Karpas-422 (cell line): ENCODE data around the gene FAM131C. TPM values are rescaled to one million over a fixed set of nuclear protein-coding genes. Genes with fewer than 3 reads are reported as not detected.

Experiments used
- DNase-seq: peaks from one replicate; pipeline ENCODE4 v3.0.0-alpha.2; 2015
- H2AFZ ChIP-seq: fragments of 200-600 bp; sonication (generic); 2 replicates; pipeline ENCODE4 v1.6.1; 2014; ENCODE audit warnings: antibody characterized with exemption, low read length, mixed read lengths
- H3K27ac ChIP-seq: fragments of 200-600 bp; sonication (generic); 2 replicates; pipeline ENCODE4 v1.5.1; 2014; ENCODE audit warnings: mild to moderate bottlenecking, low read length, moderate library complexity
- H3K27me3 ChIP-seq: fragments of 200-600 bp; sonication (generic); 2 replicates; pipeline ENCODE4 v1.6.1; 2014; ENCODE audit warnings: low read length, mixed read lengths
- H3K36me3 ChIP-seq: fragments of 200-600 bp; sonication (generic); 2 replicates; pipeline ENCODE4 v1.6.1; 2014; ENCODE audit warnings: low read length, mixed read lengths; ENCODE audit not compliant: insufficient read depth
- H3K4me1 ChIP-seq: fragments of 200-600 bp; sonication (generic); 2 replicates; pipeline ENCODE4 v1.6.1; 2014; ENCODE audit warnings: mild to moderate bottlenecking, low read length, mixed read lengths
- H3K4me2 ChIP-seq: fragments of 200-600 bp; sonication (generic); 2 replicates; pipeline ENCODE4 v1.6.1; 2014; ENCODE audit warnings: low read length, low read depth, mild to moderate bottlenecking; ENCODE audit not compliant: poor library complexity, severe bottlenecking
- H3K4me3 ChIP-seq: fragments of 200-600 bp; sonication (generic); 2 replicates; pipeline ENCODE4 v1.5.1; 2014; ENCODE audit warnings: mild to moderate bottlenecking, antibody characterized with exemption, low read length, mixed read lengths
- H3K79me2 ChIP-seq: fragments of 200-600 bp; sonication (generic); 2 replicates; pipeline ENCODE4 v1.6.1; 2014; ENCODE audit warnings: mild to moderate bottlenecking, low read length, mixed read lengths
- H3K9ac ChIP-seq: fragments of 200-600 bp; sonication (generic); 2 replicates; pipeline ENCODE4 v1.6.0; 2014; ENCODE audit warnings: low read length
- H3K9me2 ChIP-seq: fragments of 200-600 bp; sonication (generic), shearing (Covaris generic); replicated peaks from 2 replicates; pipeline ENCODE4 v1.6.0; 2014; ENCODE audit warnings: mild to moderate bottlenecking, low read length, moderate library complexity; ENCODE audit not compliant: insufficient read depth
- H3K9me3 ChIP-seq: fragments of 300-700, 200-600 bp; sonication (generic); 2 replicates; pipeline ENCODE4 v1.6.1; 2014; ENCODE audit warnings: low read length, mixed read lengths
- H4K20me1 ChIP-seq: fragments of 200-600 bp; sonication (generic); 2 replicates; pipeline ENCODE4 v1.6.1; 2014; ENCODE audit warnings: mild to moderate bottlenecking, antibody characterized with exemption, low read length, low read depth; ENCODE audit not compliant: insufficient read depth
- total RNA-seq: library from RNA; depleted of rRNA; stranded (reverse); fragments of >200 nt; shearing (Covaris generic); gene quantifications from 2 replicates; pipeline ENCODE4 v1.2.3, GENCODE V29; 2014; ENCODE audit warnings: low replicate concordance; rRNA removed

Gene FAM131C, protein sequence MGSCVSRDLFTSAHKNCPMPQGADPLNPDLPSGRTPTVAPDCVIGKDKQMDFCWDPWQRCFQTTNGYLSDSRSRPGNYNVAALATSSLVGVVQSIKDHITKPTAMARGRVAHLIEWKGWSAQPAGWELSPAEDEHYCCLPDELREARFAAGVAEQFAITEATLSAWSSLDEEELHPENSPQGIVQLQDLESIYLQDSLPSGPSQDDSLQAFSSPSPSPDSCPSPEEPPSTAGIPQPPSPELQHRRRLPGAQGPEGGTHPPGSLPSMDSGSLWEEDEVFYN
- not detected in 2 replicates for total RNA-seq

DNA sequence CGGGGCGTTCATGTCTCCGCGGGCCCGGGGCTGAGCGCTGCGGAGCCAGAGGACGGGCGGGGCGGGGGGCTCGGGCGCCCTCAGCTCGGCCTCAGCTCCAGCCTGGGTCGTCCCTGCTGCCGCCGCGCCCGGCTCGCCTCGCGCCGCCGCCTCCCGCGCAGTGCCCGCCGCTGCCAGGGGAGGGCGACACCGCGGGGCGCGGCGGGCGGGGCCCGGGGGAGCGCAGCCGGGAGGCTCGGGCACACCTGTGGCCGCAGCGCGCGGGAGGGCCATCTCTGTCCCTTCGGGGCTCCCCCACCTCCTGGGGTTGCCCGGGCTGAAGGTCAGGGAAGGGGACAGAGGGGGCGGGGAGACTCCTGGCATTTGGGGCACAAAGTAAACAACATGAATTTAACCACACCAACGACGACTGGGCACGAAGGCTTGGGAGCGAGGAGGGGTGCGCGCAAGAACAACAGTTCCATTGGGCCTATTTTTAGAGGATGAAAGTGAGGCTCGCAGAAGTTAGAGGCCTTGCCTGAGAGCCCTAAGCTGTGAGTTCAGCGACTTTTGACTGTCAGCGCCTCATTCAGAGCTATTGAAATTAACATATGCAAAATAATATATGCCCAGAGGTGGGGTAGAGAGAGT lies at the start of gene FAM131C:
TSS of gene FAM131C (minus strand) at position 162 of the 630 bp plus-strand sequence. CDS start 209 bp downstream, outside the sequence.
- no peak within 1 kb of the TSS for H3K27ac ChIP-seq
- no peaks in the 10 kb centered on the region for H4K20me1 ChIP-seq
- DNase-seq = peak; percentile 71
- peaks cover 11% of the 10 kb centered on the region for H3K4me1 ChIP-seq
- no peaks in the 10 kb centered on the region for H3K36me3 ChIP-seq
- H3K9me2 ChIP-seq = no peaks in the 10 kb centered on the region
- H3K27me3 ChIP-seq = no peaks in the 10 kb centered on the region
- H3K9ac ChIP-seq = no peak within 1 kb of the TSS
- H3K9me3 ChIP-seq = no peaks in the 10 kb centered on the region
- peak within 1 kb of the TSS; percentile 69 for H3K4me2 ChIP-seq
- H3K79me2 ChIP-seq = no peaks in the 10 kb centered on the region
- 0 out of 2 replicates have a peak within 1 kb of the TSS, but pooled peaks have one; percentile 43 for H2AFZ ChIP-seq
- H3K4me3 ChIP-seq = peak within 1 kb of the TSS; percentile 54; the same call in 1 of the 2 replicates

DNA sequence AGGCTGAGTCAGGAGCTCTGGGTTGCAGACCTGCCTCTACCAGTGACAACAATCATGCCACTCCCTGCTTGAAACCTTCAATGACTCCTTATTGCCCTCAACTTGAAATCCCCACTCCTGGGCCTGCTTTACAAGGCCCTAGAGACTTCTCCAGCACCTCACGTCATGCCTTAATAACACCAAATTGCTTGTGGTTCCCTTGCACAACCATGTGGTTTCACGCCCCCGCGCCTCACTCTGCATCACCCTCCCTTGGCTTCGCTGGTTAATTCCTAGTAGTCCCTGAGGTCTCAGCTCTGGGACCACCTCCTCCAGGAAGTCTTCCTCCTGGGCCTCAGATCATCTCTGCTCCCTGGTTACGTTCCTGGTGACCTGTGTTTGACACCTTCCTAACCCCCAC lies 49.5 kb upstream of the FAM131C start:
- Histone ChIP-seq H3K79me2 (no peaks in the 10 kb centered on the region), H3K27me3 (no peaks in the 10 kb centered on the region), H3K9me3 (no peaks in the 10 kb centered on the region), H3K27ac (no peak overlapping the region), H3K4me2 (no peak overlapping the region), H3K4me1 (no peaks in the 10 kb centered on the region), H3K4me3 (no peak overlapping the region), H3K36me3 (no peaks in the 10 kb centered on the region), H4K20me1 (no peaks in the 10 kb centered on the region), H3K9ac (no peak overlapping the region), H2AFZ (no peak overlapping the region), H3K9me2 (no peaks in the 10 kb centered on the region)
- no peak for DNase-seq

DNA sequence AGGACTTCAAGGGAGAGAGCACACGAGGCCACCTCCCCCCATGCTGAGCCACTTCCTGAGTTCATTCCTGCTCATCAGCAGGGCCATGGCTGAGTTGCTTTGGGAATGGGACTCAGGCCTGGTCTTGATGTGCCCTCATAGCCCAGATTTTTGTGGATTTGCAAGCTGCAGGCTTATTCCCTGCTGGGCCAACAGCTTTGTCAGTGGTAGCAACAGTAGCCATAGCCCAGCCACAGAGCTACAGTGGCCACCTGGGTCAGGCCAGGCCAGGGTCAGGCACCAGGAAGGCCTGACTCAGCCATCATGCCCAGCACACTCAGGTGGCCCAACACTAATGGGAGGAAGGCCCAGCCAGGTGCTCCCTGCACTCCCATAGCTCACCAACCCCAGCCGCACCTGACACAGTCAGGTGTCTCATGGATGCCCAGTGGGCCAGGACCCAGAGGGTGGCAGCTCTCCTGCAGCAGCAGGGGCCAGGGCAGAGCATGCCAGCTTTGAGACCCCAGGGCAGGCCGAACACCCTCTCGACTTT lies 49.0 kb upstream of the FAM131C start:
- H3K9ac ChIP-seq = no peak overlapping the region
- H4K20me1 ChIP-seq = no peaks in the 10 kb centered on the region
- H3K27me3 ChIP-seq = no peaks in the 10 kb centered on the region
- no peaks in the 10 kb centered on the region for H3K36me3 ChIP-seq
- no peak for DNase-seq
- no peaks in the 10 kb centered on the region for H3K4me1 ChIP-seq
- H2AFZ ChIP-seq = no peak overlapping the region
- H3K9me3 ChIP-seq = no peaks in the 10 kb centered on the region
- no peaks in the 10 kb centered on the region for H3K79me2 ChIP-seq
- H3K4me3 ChIP-seq = no peak overlapping the region
- no peak overlapping the region for H3K27ac ChIP-seq
- H3K9me2 ChIP-seq = no peaks in the 10 kb centered on the region
- H3K4me2 ChIP-seq = no peak overlapping the region

DNA sequence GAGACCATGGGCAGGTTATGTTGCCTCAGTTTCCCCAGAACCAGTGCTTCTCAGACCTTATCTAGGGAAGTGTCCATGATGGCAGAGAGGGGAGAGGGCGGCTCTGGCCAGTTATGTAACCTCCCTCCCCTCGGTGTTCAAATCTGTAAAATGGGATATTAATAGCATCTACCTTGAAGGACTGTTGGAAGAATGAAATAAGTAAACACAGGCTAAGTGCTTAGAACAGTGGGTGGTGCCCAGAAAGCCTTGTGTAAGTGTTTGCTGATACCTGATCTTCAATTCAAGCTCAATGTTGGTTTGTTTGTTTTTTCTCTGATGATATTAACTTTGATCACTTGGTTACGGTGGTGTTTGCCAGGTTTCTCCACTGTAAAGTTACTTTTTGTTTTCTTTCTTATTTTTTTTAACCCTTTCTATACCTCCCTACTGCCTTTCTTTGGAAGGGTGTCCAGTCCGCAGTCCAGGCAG lies 47.5 kb upstream of the FAM131C start:
- no peak for DNase-seq
- no peaks in the 10 kb centered on the region for H3K27me3 ChIP-seq
- no peaks in the 10 kb centered on the region for H3K9me3 ChIP-seq
- no peak overlapping the region for H2AFZ ChIP-seq
- H4K20me1 ChIP-seq = no peaks in the 10 kb centered on the region
- no peak overlapping the region for H3K4me3 ChIP-seq
- H3K79me2 ChIP-seq = no peaks in the 10 kb centered on the region
- no peak overlapping the region for H3K4me2 ChIP-seq
- no peak overlapping the region for H3K9ac ChIP-seq
- H3K27ac ChIP-seq = no peak overlapping the region
- H3K36me3 ChIP-seq = no peaks in the 10 kb centered on the region
- no peaks in the 10 kb centered on the region for H3K4me1 ChIP-seq
- H3K9me2 ChIP-seq = no peaks in the 10 kb centered on the region

DNA sequence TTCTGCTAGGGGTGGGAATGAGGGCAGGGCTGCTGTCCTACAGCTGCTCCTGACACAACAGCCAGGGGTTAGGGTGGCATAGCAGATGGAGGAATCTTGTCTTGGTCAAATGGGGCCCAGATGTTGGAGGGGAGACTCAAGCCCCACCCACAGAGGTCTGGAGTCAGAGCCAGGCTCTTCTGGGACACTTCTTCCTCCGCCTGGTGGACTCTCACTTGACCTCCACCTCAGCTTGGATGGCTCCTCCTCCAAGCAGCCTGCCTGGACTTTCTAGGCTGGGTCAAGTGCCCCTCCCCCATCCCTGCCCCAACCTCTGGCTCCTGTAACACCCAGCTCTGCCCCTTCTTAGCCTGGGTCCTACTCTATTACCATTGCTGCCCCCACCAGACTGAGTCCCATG lies 47.0 kb upstream of the FAM131C start:
- Histone ChIP-seq H3K36me3 (no peaks in the 10 kb centered on the region), H3K9me2 (no peaks in the 10 kb centered on the region), H3K9me3 (no peaks in the 10 kb centered on the region), H3K9ac (no peak overlapping the region), H3K4me1 (no peaks in the 10 kb centered on the region), H3K4me3 (no peak overlapping the region), H3K79me2 (no peaks in the 10 kb centered on the region), H4K20me1 (no peaks in the 10 kb centered on the region), H3K27me3 (no peaks in the 10 kb centered on the region), H3K4me2 (no peak overlapping the region), H2AFZ (no peak overlapping the region), H3K27ac (no peak overlapping the region)
- no peak for DNase-seq

DNA sequence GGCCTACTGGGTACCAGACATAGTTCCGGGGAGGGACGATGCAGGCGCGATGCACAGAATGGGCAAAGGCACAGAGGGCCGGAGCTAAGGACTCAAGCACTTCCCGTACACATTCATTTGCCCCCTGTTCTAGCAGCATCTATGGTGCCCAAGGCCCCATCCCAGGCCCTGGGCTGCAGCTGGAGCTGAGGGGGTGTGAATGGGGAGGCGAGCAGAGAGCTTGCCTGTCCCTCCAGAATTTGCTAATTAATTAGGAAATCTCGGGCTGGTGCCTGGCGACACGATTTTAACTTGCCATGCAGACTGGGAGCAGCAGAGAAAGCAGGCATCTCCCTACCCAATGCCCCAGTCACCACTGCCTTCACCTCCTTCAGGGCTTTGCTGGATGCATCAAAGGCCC lies 46.5 kb upstream of the FAM131C start:
- Histone ChIP-seq H3K79me2 (no peaks in the 10 kb centered on the region), H3K27ac (no peak overlapping the region), H3K36me3 (no peaks in the 10 kb centered on the region), H3K4me3 (no peak overlapping the region), H4K20me1 (no peaks in the 10 kb centered on the region), H3K4me2 (no peak overlapping the region), H2AFZ (no peak overlapping the region), H3K9me3 (no peaks in the 10 kb centered on the region), H3K9me2 (no peaks in the 10 kb centered on the region), H3K27me3 (no peaks in the 10 kb centered on the region), H3K9ac (no peak overlapping the region), H3K4me1 (no peaks in the 10 kb centered on the region)
- DNase-seq = no peak

DNA sequence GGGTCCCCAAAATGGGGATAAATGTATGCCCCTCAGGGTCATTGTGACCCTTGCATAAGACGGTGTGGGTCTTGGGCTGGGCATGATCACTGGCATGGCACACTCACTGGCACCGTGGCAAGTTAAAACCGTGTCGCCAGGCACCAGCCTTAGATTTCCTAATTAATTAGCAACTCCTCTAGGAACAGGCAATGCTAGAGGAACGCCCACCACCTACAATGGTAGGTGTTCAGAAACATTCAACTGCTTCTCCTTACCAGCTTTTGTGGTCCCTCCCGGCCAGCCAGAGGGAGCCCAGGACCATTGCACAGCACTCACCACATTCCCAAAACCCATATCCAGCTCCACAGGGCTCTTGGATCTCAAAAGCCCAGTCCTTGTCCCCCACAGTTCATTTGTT lies 46.1 kb upstream of the FAM131C start:
- no peaks in the 10 kb centered on the region for H3K36me3 ChIP-seq
- H3K9me2 ChIP-seq = no peaks in the 10 kb centered on the region
- H3K9me3 ChIP-seq = no peaks in the 10 kb centered on the region
- no peak overlapping the region for H3K27ac ChIP-seq
- no peak overlapping the region for H3K4me2 ChIP-seq
- no peak overlapping the region for H2AFZ ChIP-seq
- no peaks in the 10 kb centered on the region for H3K79me2 ChIP-seq
- H3K9ac ChIP-seq = no peak overlapping the region
- DNase-seq = no peak
- no peaks in the 10 kb centered on the region for H4K20me1 ChIP-seq
- no peaks in the 10 kb centered on the region for H3K27me3 ChIP-seq
- H3K4me3 ChIP-seq = no peak overlapping the region
- H3K4me1 ChIP-seq = no peaks in the 10 kb centered on the region

DNA sequence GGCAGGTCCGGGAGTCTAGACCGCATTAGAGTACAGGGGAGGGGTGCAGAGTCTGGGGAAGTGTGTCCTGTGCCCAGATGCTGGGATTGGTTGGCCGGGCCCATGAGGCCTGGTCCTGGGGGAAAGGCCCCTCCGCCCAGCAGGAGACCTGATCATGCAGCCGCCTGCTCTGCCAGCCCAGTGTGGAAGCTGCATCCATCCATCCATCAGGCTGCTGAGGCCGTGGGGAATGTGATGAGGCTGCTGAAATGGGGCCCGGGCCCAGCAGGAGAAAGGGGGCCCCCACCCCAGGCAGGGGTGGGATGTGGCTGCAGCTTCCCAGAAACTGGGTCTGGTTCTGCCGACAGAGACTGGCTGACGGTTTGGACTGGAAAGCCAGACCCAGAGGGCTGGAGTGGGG lies 45.3 kb upstream of the FAM131C start:
- Histone ChIP-seq H3K27me3 (no peaks in the 10 kb centered on the region), H3K4me3 (no peak overlapping the region), H3K9me3 (no peaks in the 10 kb centered on the region), H3K36me3 (no peaks in the 10 kb centered on the region), H3K27ac (no peak overlapping the region), H4K20me1 (no peaks in the 10 kb centered on the region), H3K4me2 (no peak overlapping the region), H2AFZ (no peak overlapping the region), H3K79me2 (no peaks in the 10 kb centered on the region), H3K9me2 (no peaks in the 10 kb centered on the region), H3K9ac (no peak overlapping the region), H3K4me1 (no peaks in the 10 kb centered on the region)
- no peak for DNase-seq
